Fibroblast of lung (primary cell): ENCODE results near the gene ANKRD49.

Source experiments
- EZH2 ChIP-seq: IDR thresholded peaks from 2 replicates; pipeline ENCODE4 v1.5.1; 2012; ENCODE audit warnings: low read length, control low read depth, mild to moderate bottlenecking; ENCODE audit errors: missing control alignments
- TF ChIP-seq, protein P1 (sequence below), 2 donors: IDR thresholded peaks in 1 of 2; conservative IDR thresholded peaks in 1 of 2; 1 replicate in 1 of 2; 2 replicates in 1 of 2; pipeline ENCODE4 v1.5.1; 2011 to 2012; ENCODE audit warnings: low read length in 2 of 2, control low read depth in 1 of 2, inconsistent platforms in 1 of 2, low read depth in 1 of 2, mild to moderate bottlenecking in 1 of 2

DNA sequence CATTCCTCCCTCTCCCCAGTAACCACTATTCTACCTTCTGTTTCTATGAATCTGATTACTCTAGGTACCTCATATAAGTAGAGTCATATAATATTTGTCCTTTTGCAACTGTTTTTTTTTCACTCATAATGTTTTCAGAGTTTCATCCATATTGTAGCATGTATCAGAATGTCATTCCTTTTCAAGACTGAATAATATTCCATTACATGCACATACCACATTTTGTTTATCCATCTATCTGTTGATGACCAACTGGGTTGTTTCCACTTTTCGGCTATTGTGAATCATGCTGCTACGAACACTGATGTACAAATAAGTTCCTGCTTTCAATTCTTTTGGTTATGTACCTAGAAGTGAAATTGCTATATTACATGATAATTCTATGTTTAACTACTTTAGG lies 40.8 kb upstream of the ANKRD49 start:
- TF ChIP-seq, protein P1, sequence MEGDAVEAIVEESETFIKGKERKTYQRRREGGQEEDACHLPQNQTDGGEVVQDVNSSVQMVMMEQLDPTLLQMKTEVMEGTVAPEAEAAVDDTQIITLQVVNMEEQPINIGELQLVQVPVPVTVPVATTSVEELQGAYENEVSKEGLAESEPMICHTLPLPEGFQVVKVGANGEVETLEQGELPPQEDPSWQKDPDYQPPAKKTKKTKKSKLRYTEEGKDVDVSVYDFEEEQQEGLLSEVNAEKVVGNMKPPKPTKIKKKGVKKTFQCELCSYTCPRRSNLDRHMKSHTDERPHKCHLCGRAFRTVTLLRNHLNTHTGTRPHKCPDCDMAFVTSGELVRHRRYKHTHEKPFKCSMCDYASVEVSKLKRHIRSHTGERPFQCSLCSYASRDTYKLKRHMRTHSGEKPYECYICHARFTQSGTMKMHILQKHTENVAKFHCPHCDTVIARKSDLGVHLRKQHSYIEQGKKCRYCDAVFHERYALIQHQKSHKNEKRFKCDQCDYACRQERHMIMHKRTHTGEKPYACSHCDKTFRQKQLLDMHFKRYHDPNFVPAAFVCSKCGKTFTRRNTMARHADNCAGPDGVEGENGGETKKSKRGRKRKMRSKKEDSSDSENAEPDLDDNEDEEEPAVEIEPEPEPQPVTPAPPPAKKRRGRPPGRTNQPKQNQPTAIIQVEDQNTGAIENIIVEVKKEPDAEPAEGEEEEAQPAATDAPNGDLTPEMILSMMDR (conservative IDR thresholded peaks at IDR 0.05 in 1 of 2, IDR thresholded peaks at IDR 0.05 in 1 of 2; ENCODE audit: low read depth in 1 of 2, low read length in 2 of 2) = no peak
- no peak for TF ChIP-seq EZH2
